LNCAP (cell line): ENCODE data around the gene NAV1.

Experiments used
- TF ChIP-seq, protein P1 (sequence below): fragments of 450-650 bp; IDR thresholded peaks from 2 replicates; pipeline ENCODE4 v1.5.1; 2017; ENCODE audit warnings: mild to moderate bottlenecking

The NAV1 gene

DNA sequence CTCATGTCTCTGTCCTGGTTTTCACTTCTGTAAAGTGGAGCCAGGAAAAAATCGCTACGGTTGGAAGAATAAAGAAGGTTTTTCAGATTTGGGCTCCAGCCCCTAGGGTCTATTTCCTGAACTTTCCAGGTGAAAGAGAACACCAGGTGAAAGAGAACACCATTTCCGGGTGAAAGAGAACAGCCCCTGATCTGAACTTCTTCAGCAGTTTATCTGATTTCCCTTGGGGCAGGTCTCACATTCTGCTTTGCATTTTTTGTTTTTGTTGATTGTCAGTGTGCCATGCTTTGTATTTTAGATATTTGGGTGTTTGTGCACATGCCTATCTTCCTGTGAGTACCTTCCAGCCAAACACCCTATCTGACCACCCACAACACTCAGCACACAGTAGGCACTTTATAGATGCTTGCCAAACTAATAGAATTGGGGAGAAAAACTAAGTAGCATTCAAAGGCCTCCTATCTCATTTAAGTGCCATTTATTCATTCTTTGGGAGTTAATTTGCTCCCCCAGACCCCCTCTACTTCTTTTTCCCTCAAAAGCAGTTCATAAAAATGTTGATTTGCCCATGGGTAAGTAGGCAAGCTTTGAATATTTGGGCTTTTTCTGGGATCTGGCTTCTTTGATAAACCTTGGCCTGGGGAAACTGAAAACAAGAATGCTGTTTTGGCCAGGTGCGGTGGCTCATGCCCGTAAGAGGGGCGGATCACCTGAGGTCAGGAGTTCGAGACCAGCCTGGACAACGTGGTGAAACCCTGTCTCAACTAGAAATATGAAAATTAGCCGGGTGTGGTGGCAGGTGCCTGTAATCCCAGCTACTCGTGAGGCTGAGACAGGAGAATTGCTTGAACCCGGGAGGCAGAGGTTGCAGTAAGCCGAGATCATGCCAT, 2.2 kb downstream of the NAV1 start:
- TF ChIP-seq, protein P1, sequence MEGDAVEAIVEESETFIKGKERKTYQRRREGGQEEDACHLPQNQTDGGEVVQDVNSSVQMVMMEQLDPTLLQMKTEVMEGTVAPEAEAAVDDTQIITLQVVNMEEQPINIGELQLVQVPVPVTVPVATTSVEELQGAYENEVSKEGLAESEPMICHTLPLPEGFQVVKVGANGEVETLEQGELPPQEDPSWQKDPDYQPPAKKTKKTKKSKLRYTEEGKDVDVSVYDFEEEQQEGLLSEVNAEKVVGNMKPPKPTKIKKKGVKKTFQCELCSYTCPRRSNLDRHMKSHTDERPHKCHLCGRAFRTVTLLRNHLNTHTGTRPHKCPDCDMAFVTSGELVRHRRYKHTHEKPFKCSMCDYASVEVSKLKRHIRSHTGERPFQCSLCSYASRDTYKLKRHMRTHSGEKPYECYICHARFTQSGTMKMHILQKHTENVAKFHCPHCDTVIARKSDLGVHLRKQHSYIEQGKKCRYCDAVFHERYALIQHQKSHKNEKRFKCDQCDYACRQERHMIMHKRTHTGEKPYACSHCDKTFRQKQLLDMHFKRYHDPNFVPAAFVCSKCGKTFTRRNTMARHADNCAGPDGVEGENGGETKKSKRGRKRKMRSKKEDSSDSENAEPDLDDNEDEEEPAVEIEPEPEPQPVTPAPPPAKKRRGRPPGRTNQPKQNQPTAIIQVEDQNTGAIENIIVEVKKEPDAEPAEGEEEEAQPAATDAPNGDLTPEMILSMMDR, result no peak

DNA sequence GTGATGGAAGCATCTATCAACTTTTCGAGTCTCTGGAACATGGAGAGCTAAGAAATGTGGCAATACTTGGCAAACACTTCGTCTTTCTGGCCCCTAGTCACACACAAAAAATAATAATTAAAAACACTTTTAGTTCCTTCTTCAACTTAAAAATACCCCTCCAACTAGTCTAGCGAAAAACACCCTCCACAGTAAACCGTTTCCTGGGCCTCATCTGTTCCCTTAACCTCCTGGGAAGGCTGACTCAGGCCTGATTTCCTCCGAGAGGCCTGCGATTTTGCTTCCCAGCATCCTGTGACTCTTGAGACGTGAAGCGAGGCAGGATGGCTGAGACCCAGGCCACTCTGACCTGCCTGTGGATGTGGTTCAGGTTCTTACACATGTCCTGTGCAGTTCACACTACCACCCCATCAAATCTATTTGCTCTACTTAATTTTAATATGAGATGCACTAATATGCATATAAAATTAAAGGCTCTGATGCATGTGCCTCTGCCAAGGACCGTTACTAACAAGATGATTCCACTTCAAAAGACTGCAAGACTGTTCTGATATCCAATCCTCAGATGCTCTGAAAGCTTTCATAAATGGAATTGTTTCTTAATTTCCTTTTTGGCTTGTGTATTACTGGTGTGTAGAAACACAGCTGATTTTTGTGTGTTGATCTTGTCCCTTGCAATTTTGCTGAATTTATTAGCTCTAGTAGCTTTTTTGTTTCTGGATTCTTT, 3.5 kb downstream of the NAV1 start:
- TF ChIP-seq, protein P1, result no peak

DNA sequence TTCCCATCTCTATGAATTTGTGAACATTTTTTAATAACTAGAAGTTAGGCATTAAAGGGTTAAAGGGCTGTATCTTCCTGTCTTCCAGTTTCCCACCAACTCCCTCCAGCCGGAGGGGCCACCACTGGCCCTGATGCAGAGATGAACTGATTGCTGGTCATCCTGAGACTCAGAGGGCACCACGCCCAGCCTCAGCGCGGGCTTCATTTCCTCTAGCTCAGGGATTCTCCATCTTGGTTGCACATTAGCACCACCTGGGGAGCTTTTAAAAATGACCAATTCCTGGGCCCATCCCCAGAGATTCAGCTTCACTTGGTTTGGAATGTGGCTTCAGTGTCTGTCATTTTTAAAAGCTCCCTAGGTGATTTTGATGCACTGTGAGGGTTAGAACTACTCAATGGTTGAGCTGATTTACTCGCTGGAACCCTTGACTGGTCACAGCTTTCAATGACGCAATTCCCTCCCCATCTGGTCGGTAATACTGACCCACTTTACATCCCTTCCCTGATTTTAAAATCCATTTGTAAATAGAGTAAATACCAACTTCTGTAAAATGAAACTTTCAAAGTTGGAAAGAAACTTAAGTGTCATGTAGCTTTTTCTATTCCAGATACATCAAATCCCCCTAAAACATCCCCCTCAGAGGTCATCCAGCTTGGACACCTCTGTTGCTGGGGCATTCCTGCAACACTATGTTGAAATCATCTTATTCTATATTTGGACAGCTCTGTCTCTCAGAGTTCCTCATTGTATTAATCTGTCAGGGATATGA, 5.1 kb downstream of the NAV1 start:
- TF ChIP-seq, protein P1, result no peak

DNA sequence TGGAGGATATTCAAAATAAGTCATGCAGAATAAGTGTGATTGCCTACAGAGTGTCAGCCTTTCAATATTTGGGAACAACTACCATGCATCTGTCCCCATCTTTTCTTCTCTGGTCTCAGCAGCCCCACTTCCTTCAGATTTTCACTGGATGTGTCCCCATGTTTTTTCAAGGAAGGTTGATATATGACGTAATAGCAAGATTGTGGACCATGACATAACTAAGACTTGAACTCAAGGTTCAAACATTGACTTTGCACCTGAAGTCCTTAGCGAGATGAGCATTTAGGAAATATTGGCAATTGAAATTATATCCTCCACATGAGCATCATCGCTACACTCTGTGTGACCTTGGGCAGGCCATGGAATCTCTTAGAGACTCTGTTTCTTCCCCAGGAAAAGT, 5.8 kb downstream of the NAV1 start:
- TF ChIP-seq, protein P1, result no peak

DNA sequence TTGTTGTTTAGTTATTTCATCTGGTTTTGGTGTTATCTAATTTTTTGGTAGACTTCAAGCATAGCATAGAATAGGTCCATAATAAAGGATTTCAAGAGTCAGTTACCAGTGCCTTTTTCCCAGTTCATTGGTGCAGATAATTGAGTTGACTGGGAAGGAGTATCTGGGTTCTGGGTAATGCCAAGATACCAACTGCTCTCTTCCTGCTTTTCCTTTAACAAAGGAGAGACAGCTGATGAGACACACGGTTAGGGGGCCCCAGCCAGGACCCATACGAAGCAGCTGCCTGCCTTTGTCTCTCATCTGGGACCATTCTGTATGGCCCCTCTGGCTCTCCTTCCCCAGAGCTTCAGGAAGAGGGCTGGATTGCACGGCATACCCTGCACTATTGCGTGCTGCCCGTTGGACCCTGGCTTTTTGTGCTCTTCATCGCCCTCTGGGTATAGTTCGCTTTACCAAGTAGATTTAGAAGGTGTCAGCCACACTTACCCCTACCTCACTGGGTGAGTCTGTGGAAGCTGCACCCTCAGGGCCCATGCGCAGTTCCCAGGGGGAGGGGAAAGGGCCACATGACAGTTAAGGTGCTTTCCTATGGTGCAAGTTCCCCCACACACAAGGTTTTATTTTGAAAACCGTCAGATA, 7.0 kb downstream of the NAV1 start:
- TF ChIP-seq, protein P1, result no peak

DNA sequence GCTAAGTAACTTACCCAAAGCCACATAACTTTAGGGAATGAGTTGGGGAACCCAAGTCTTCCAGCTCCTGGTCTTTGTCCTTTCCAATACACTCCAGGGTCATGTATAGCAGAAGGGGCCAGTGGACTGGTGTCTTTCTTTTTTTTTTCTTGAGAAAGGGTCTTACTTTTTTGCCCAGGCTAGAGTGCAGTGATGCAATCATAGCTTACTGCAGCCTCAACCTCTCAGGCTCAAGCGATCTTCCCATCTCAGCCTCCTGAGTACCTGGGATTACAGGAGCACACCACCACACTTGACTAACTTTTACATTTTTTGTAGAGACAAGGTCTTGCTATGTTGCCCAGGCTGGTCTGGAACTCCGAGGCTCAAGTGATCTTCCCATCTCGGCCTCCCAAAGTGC, 12.2 kb downstream of the NAV1 start:
- TF ChIP-seq, protein P1, result no peak
